HFF-Myc (cell line): ENCODE data around the gene PLEKHA8.

Source experiments
- DNase-seq: peaks from one replicate; pipeline ENCODE4 v3.0.0-alpha.2; 2011; ENCODE audit warnings: low read depth; ENCODE audit errors: extremely low read depth
- H3K4me3 ChIP-seq: replicated peaks from 2 replicates; pipeline ENCODE4 v1.5.1; 2011; ENCODE audit warnings: low read depth, mild to moderate bottlenecking, control low read depth, low read length
- CTCF ChIP-seq: IDR thresholded peaks from 2 replicates; pipeline ENCODE4 v1.5.1; 2012; ENCODE audit warnings: mild to moderate bottlenecking, low read depth, low read length, control low read depth; ENCODE audit errors: missing control alignments

The PLEKHA8 gene

GRCh38 chr7:30144657-30145306 lies 116.6 kb downstream of the PLEKHA8 start:
- TF ChIP-seq CTCF, result no peak
- no peak for DNase-seq
- no peak overlapping the region for H3K4me3 ChIP-seq

GRCh38 chr7:30145426-30145970 lies 117.3 kb downstream of the PLEKHA8 start:
- DNase-seq, result no peak
- H3K4me3 ChIP-seq, result no peak overlapping the region
- TF ChIP-seq CTCF, result no peak

- no peak for TF ChIP-seq CTCF
- H3K4me3 ChIP-seq, result no peak overlapping the region
- no peak for DNase-seq
These were observed 118.0 kb downstream of the PLEKHA8 start for GRCh38 chr7:30146127-30146612.

- TF ChIP-seq CTCF, result no peak
- H3K4me3 ChIP-seq, result no peak overlapping the region
- DNase-seq, result no peak
These were observed 119.0 kb downstream of the PLEKHA8 start for GRCh38 chr7:30147223-30147622.

- DNase-seq, result no peak
- H3K4me3 ChIP-seq, result no peak overlapping the region
- no peak for TF ChIP-seq CTCF
These were observed 119.6 kb downstream of the PLEKHA8 start for GRCh38 chr7:30147785-30148184.

GRCh38 chr7:30148426-30148825 lies 120.2 kb downstream of the PLEKHA8 start:
- TF ChIP-seq CTCF, result no peak
- DNase-seq, result no peak
- H3K4me3 ChIP-seq, result no peak overlapping the region
